ENCODE measurements around the gene RYK.
"Not testable (repeated sequence)": the region's sequence is repeated elsewhere in the genome, so short reads cannot be mapped to it uniquely, and the experiment has no call there.

RYK gene

DNA sequence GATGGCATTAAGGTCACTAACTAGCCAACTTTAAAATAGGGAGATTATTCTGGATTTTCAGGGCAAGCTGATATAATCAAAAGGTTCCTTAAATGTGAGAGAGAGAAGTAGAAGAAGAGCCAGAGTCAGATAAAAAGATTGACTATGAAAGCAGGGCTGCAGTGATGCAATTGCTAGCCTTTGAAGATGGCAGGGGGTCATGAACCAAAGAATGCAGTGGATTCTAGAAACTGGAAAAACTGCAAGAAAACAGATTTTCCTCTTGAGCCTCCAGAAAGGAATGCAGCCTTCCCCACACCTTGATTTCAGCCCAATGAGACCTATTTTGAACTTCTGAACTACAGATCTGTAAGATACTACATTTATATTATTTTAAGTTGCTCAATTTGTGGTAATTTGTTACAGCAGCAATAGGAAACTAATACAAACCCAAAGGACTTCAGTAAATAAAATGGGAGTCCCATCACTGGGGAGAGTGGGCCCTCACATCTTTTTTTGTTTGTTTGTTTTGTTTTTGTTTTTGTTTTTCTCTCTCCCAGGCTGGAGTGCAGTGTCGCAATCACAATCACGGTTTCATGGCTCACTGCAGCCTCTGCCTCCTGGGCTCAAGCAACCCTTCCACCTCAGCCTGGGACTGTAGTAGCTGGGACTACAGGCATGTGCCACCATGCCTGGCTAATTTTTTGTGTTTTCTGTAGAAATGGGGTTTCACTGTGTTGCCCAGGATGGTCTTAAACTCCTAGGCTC, 31.4 kb upstream of the RYK start:
- H3K27ac ChIP-seq: no peak overlapping the region
- no peak for DNase-seq (ENCODE audit: low spot score)
- TF ChIP-seq, protein P1, sequence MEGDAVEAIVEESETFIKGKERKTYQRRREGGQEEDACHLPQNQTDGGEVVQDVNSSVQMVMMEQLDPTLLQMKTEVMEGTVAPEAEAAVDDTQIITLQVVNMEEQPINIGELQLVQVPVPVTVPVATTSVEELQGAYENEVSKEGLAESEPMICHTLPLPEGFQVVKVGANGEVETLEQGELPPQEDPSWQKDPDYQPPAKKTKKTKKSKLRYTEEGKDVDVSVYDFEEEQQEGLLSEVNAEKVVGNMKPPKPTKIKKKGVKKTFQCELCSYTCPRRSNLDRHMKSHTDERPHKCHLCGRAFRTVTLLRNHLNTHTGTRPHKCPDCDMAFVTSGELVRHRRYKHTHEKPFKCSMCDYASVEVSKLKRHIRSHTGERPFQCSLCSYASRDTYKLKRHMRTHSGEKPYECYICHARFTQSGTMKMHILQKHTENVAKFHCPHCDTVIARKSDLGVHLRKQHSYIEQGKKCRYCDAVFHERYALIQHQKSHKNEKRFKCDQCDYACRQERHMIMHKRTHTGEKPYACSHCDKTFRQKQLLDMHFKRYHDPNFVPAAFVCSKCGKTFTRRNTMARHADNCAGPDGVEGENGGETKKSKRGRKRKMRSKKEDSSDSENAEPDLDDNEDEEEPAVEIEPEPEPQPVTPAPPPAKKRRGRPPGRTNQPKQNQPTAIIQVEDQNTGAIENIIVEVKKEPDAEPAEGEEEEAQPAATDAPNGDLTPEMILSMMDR (conservative IDR thresholded peaks at IDR 0.05; ENCODE audit: low read depth): no peak
- CTCF ChIA-PET: no interaction called here
- POLR2A ChIA-PET (ENCODE audit: low non-redundant PET): no interaction called here

GRCh38 chr3:134279466-134279865, 28.8 kb upstream of the RYK start:
- DNase-seq (ENCODE audit: low spot score): no peak
- CTCF ChIA-PET: no interaction called here
- POLR2A ChIA-PET (ENCODE audit: low non-redundant PET): no interaction called here
- TF ChIP-seq, protein P1 (conservative IDR thresholded peaks at IDR 0.05; ENCODE audit: low read depth): no peak
- peak overlapping the region; percentile 79 for H3K27ac ChIP-seq

DNA sequence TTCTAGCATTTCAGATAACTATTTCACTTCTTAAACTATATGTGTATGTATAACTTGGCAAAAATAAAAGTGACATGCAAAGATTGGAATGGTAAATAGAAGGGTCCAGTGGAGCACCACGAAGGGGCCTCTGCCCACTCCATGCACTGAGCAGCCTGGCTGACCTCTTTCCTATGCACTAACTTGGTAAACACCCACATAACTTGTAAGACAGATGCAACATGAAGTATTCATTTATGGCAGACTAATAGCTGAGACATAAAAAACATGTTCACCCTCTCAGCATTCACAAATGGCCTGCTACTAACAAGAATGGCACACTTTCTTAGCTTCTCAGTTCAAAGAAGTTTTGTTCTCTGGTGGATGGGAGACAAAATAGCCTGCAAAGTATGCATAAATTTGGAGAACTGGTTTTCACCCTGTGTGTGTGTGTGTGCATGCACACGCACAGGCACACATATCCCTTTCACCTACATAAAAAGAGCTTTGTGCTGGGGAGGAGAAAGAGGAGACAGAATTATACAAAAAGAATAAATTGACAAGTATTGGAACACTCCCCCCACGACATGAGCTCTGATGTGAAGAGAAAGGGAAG, 26.5 kb upstream of the RYK start:
- no peak for DNase-seq (ENCODE audit: low spot score)
- ChIA-PET POLR2A (ENCODE audit: low non-redundant PET) (no interaction called here), CTCF (interaction anchor here (0.7 kb wide), 1 partner anchor 65 kb away, joined by 4 read pairs; no protein-coding TSS in a partner anchor)
- no peak overlapping the region for H3K27ac ChIP-seq
- TF ChIP-seq, protein P1 (conservative IDR thresholded peaks at IDR 0.05; ENCODE audit: low read depth): no peak

DNA sequence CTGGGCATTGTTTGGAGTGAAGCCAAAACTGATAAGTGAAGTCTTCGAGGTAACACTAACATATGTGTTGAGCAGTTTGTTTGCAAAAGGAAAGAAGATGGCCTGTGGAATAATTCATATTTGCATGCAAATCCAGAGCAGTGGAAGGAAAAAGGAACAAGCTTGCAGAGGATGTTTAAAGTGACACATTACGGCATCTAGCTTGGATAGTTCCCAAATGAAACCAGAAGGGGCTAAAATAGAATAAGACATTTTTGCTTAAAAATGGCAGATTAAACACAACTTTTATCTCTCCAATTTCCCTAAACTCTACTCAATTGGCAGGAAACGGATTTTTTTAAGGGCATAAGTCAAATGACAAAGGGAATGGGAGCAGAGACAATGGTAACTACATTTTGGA, 25.4 kb upstream of the RYK start:
- DNase-seq (ENCODE audit: low spot score): no peak
- ChIA-PET POLR2A (ENCODE audit: low non-redundant PET) (no interaction called here), CTCF (interaction anchor here (0.7 kb wide), 1 partner anchor 64 kb away, joined by 4 read pairs; no protein-coding TSS in a partner anchor)
- H3K27ac ChIP-seq: no peak overlapping the region
- TF ChIP-seq, protein P1 (conservative IDR thresholded peaks at IDR 0.05; ENCODE audit: low read depth): no peak

- CTCF ChIA-PET; DNase-seq (ENCODE audit: low spot score); POLR2A ChIA-PET (ENCODE audit: low non-redundant PET); H3K27ac ChIP-seq: not testable (repeated sequence)
These were observed 24.5 kb upstream of the RYK start for GRCh38 chr3:134275110-134275509.

GRCh38 chr3:134274571-134274970, 23.9 kb upstream of the RYK start:
- ChIA-PET CTCF (no interaction called here), POLR2A (ENCODE audit: low non-redundant PET) (no interaction called here)
- no peak for DNase-seq (ENCODE audit: low spot score)
- H3K27ac ChIP-seq: no peak overlapping the region
- TF ChIP-seq, protein P1 (conservative IDR thresholded peaks at IDR 0.05; ENCODE audit: low read depth): no peak

DNA sequence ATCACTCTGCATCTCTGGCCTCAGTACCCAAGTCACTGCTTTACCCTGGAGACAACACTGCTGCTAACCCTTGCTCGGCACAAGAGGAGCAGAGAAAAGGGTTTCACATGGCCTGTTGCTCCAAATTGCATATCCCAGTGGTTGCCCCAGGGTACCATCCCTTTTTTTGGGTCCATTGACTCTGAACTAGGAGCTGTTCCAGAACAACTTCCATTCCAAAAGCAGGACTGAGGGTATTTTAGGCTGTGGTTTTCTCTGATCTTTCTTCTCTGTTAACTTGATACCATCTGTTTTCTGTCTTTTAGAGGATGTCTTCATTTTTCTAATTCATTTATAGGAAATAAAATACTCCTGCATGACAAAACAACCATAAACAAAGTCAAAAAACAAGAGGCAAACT, 17.3 kb upstream of the RYK start:
- DNase-seq (ENCODE audit: low spot score): no peak
- no peak overlapping the region for H3K27ac ChIP-seq
- ChIA-PET POLR2A (ENCODE audit: low non-redundant PET) (no interaction called here), CTCF (no interaction called here)
- TF ChIP-seq, protein P1 (conservative IDR thresholded peaks at IDR 0.05; ENCODE audit: low read depth): no peak

All from RWPE1 (cell line).